ENCODE results near the gene KCNMA1.

KCNMA1 gene

DNA sequence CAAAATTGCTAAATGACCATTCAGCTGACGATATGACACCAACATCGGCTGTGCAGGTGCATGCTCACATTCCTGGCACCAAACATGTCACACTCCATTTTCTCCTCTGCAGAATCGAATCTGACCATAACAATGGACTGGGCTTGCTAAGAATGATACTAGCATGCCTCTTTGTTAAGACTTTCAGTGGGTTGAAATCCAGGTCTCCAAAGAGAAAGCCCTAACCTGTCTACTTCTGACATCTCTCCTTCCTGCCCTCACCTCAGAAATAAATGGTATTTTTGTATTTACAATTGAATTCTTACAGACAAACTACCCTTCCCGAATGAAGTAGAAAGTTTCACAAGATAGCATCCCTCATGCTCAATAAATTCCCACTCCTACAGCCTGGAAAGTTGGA lies 373.9 kb downstream of the KCNMA1 start:
- no peak for DNase-seq (ENCODE audit: low read depth, low spot score)
- TF ChIP-seq, protein P1, sequence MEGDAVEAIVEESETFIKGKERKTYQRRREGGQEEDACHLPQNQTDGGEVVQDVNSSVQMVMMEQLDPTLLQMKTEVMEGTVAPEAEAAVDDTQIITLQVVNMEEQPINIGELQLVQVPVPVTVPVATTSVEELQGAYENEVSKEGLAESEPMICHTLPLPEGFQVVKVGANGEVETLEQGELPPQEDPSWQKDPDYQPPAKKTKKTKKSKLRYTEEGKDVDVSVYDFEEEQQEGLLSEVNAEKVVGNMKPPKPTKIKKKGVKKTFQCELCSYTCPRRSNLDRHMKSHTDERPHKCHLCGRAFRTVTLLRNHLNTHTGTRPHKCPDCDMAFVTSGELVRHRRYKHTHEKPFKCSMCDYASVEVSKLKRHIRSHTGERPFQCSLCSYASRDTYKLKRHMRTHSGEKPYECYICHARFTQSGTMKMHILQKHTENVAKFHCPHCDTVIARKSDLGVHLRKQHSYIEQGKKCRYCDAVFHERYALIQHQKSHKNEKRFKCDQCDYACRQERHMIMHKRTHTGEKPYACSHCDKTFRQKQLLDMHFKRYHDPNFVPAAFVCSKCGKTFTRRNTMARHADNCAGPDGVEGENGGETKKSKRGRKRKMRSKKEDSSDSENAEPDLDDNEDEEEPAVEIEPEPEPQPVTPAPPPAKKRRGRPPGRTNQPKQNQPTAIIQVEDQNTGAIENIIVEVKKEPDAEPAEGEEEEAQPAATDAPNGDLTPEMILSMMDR (IDR thresholded peaks at IDR 0.05; ENCODE audit: low read depth, low read length), result no peak
- in situ Hi-C loops (cut with HindIII; ENCODE audit: low sequenced_read_pairs), result no loop called here
- H3K4me3 ChIP-seq (ENCODE audit: low read depth, low read length), result no peak overlapping the region

DNA sequence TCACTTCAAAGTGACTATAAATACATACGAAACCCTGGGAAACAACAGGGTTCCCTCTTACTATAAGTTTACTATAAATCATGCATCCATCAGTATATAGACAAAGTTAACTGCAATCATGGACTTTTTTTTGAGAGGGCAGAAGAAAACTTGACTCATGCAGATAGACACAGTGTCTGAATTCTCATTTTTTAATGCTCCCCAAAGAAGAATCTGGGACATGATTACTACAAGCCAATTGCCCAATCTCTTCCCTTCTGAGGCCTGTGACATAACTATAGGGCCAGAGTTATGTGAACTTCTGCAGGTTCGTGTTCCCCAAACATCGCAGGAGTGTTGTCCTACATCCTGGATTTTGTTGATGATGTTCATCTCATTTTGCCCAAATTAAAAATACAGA lies 376.5 kb downstream of the KCNMA1 start:
- in situ Hi-C loops (cut with HindIII; ENCODE audit: low sequenced_read_pairs), result no loop called here
- H3K4me3 ChIP-seq (ENCODE audit: low read depth, low read length), result no peak overlapping the region
- TF ChIP-seq, protein P1 (IDR thresholded peaks at IDR 0.05; ENCODE audit: low read depth, low read length), result no peak
- no peak for DNase-seq (ENCODE audit: low read depth, low spot score)

DNA sequence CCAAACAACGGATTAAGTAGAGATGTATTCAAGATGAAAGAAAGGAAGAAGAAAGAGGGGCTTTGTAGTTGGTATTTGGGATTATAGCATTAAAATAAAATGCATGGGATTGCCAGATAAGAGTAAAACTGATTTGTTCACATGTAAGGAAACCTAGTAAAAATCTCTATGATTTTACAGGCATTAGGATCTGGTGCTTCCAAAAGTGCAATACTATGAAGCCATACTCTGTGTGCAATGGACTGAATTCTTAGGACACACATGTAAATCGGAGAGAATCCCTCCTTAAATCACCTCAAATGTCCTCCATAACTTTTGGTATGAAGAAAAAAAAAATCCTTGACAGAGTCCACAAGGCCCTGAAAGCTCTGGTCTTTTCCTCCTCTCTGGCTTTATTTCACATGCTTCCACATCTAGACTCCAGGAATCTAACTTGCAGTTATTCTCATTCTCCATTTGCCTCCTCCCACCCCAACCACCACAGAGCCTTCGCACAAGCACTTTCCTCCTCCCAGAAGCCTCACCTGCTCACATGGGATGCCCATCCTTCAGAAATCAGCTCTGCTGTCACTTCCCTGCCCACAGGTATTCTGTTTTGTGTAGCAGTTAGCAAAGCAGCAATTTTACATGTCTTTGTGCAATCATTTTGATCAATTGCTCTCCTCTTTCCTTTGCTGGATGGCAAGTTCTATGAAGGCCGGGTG lies 378.3 kb downstream of the KCNMA1 start:
- DNase-seq (ENCODE audit: low read depth, low spot score), result no peak
- in situ Hi-C loops (cut with HindIII; ENCODE audit: low sequenced_read_pairs), result no loop called here
- no peak overlapping the region for H3K4me3 ChIP-seq (ENCODE audit: low read depth, low read length)
- TF ChIP-seq, protein P1 (IDR thresholded peaks at IDR 0.05; ENCODE audit: low read depth, low read length), result no peak

DNA sequence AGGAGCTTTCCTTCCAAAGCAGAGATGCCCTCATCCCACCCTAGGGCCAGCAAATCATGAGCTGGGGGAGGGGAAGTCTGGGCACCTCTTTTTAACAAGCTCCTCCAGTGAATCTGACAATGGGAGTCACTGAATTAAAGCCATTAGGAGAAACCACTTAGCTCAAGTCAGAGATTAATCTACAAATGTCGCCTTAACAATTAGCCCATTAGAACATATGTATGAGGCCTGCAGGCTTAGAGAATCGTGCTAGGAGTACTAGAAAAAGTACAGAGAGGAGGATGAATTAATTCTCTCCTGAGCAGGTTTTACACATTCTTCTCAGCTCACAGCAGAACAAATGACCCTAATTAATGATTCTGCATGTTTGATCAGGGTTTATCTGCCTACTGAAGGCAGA lies 381.3 kb downstream of the KCNMA1 start:
- DNase-seq (ENCODE audit: low read depth, low spot score), result no peak
- in situ Hi-C loops (cut with HindIII; ENCODE audit: low sequenced_read_pairs), result no loop called here
- TF ChIP-seq, protein P1 (IDR thresholded peaks at IDR 0.05; ENCODE audit: low read depth, low read length), result no peak
- no peak overlapping the region for H3K4me3 ChIP-seq (ENCODE audit: low read depth, low read length)

DNA sequence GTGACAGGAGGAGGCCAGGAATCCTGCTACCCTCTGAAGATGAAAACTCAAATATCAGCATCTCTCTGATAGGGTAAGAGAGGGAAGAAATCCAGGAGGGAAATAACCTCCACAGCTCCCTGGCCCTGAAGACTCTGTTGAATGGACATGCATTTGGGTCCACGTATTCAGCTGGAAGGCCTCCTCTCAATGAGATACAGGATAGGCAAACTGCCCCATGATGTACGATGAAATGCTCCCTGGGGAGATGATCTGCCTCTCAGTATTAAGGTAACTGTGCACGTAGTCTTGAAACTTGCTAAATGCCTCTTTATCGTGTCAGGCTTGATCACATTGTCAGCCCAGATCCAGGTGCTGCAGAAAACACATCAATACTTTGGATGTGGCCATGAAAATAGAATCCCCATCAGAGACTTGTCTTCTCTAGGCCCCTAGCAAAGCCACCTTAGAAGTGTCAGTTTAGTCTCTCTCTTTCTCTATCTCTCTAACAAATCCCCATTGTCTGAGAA lies 384.0 kb downstream of the KCNMA1 start:
- no peak overlapping the region for H3K4me3 ChIP-seq (ENCODE audit: low read depth, low read length)
- in situ Hi-C loops (cut with HindIII; ENCODE audit: low sequenced_read_pairs), result no loop called here
- TF ChIP-seq, protein P1 (IDR thresholded peaks at IDR 0.05; ENCODE audit: low read depth, low read length), result no peak
- DNase-seq (ENCODE audit: low read depth, low spot score), result no peak

DNA sequence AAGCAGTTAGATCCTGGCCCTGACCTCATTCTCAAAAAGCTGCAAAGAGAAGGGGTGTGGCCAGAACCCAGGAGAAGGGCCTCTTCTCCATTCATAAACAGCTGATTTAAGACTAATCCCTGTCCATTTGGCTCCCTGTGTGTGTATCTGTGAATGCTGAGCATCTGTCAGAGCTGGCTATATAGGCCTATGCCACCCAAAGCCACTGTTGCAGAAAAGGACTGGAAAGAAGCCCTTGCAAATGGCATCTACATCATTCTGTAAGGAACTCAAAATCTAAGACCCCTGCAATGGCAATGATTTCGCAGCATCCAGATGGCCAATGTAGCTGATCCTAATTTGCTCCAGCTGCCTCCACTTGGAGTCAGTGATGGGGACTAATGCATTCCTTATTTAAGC lies 384.5 kb downstream of the KCNMA1 start:
- in situ Hi-C loops (cut with HindIII; ENCODE audit: low sequenced_read_pairs), result no loop called here
- TF ChIP-seq, protein P1 (IDR thresholded peaks at IDR 0.05; ENCODE audit: low read depth, low read length), result no peak
- DNase-seq (ENCODE audit: low read depth, low spot score), result no peak
- no peak overlapping the region for H3K4me3 ChIP-seq (ENCODE audit: low read depth, low read length)
